ENCODE measurements around the gene THRAP3.
"Not testable (repeated sequence)": the region's sequence is repeated elsewhere in the genome, so short reads cannot be mapped to it uniquely, and the experiment has no call there.

The THRAP3 gene, protein sequence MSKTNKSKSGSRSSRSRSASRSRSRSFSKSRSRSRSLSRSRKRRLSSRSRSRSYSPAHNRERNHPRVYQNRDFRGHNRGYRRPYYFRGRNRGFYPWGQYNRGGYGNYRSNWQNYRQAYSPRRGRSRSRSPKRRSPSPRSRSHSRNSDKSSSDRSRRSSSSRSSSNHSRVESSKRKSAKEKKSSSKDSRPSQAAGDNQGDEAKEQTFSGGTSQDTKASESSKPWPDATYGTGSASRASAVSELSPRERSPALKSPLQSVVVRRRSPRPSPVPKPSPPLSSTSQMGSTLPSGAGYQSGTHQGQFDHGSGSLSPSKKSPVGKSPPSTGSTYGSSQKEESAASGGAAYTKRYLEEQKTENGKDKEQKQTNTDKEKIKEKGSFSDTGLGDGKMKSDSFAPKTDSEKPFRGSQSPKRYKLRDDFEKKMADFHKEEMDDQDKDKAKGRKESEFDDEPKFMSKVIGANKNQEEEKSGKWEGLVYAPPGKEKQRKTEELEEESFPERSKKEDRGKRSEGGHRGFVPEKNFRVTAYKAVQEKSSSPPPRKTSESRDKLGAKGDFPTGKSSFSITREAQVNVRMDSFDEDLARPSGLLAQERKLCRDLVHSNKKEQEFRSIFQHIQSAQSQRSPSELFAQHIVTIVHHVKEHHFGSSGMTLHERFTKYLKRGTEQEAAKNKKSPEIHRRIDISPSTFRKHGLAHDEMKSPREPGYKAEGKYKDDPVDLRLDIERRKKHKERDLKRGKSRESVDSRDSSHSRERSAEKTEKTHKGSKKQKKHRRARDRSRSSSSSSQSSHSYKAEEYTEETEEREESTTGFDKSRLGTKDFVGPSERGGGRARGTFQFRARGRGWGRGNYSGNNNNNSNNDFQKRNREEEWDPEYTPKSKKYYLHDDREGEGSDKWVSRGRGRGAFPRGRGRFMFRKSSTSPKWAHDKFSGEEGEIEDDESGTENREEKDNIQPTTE

DNA sequence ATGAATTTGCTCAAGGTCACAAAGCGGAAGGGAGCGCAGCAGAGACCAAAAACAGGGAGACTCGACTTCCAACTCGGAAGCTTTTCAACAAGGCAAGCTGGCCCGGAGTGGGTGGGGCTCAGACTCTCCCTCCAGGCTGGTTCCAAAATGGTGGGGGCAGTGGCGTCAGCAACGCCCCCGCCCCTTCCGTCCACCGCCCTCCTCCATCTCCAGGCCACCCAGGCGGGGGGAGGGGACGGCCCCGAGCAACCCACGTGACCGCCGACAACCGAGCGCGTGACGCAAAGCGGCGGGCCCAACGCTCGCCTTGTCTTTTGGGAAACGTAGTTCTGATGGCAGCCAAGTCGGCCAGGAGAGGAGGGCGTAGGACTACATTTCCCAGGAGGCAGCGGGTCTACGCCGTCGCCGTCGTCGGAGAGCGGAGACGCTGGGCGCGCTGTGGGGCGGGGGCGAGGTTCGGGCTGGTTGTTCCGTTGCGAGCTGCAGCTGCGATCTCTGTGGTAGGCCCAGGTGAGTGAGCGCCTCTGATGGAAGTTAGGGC is at the start of gene THRAP3:
THRAP3 (plus strand) TSS at position 448 of the 541 bp plus-strand sequence. CDS start 58,121 bp downstream, outside the sequence.
- peak; percentile 100 for DNase-seq (ENCODE audit: low spot score)

GRCh38 chr1:36174713-36175112 is 49.5 kb upstream of the THRAP3 start:
- DNase-seq (ENCODE audit: low spot score) = no peak

DNA sequence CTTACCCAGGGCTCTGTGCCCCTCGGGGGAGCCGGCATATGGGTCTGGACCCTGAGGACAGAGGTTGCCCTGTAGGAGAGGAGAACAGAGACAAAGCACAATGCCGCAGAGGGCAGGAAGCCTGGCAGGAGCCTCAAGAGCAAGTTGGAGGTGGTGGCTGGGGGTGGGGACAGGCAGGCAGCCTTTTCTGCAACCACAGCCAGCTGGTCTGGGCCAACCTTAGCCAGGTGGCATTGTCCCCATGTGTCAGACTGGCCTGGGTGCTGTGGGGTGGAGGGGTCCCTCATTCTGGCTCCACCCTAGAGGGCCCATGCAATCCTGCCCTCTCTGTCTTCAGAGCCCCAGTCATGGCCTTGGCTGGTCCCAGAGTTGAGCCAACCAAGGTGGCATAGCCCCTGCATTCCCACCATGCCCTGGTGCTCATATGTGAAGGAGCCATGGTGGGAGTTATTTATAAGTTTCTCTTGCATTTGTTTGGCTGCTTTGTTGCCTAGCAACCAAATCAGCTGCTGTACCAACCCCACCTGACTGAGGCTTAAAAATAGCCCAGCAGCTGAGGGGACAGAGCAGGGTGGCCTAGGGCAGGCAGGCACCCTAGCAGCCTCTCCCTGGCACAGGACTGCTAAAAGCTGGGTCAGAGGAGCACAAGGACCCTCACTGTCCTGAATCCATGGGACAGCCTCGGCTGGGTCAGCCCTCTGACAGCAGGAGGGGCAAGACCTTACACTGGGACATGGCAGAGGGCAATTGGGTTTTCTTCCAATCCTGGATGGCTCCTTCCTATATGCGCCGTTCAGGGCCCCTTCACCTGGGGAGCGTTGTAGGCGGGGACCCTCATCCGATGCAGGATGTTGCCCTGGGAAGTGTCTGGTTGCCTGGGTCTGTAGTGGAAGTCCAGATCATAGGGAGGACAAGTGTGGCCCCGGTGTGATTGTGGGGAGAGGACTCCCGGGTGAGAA is 48.8 kb upstream of the THRAP3 start:
- peak; percentile 56 for DNase-seq (ENCODE audit: low spot score)

DNA sequence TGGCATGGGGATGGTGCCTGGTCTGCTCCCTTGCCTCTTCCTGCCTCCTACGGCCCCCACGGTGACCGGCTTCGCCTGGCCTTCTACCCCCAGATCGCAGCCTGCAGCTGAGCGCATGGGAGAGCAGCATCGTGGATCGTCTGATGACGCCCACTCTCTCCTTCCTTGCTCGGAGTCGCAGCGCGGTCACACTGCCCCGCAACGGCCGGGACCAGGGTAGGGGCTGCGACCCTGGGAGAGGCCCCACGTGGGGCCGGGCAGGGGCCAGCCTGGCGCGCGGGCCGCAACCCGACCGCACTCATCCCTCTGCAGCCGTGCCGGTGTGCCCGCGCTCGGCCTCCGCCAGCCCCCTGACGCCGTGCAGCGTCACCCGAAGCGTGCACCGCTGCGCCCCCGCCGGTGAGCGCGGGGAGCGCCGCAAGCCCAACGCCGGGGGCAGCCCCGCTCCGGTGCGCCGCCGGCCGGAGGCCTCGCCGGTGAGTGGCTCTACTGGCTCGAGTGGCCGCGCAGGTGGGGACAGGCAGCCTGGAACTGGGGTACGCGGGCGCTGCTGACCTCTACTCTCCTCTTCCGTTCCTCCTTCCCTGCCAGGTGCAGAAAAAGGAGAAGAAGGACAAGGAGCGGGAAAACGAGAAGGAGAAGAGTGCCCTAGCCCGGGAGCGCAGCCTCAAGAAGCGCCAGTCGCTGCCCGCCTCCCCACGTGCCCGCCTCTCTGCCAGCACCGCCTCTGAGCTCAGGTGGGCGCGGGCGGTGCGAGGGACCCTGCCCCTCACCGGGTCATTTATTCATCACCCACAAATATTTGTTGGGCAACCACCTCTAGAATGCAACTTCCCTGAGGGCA is 47.9 kb upstream of the THRAP3 start:
- DNase-seq (ENCODE audit: low spot score) = no peak

DNA sequence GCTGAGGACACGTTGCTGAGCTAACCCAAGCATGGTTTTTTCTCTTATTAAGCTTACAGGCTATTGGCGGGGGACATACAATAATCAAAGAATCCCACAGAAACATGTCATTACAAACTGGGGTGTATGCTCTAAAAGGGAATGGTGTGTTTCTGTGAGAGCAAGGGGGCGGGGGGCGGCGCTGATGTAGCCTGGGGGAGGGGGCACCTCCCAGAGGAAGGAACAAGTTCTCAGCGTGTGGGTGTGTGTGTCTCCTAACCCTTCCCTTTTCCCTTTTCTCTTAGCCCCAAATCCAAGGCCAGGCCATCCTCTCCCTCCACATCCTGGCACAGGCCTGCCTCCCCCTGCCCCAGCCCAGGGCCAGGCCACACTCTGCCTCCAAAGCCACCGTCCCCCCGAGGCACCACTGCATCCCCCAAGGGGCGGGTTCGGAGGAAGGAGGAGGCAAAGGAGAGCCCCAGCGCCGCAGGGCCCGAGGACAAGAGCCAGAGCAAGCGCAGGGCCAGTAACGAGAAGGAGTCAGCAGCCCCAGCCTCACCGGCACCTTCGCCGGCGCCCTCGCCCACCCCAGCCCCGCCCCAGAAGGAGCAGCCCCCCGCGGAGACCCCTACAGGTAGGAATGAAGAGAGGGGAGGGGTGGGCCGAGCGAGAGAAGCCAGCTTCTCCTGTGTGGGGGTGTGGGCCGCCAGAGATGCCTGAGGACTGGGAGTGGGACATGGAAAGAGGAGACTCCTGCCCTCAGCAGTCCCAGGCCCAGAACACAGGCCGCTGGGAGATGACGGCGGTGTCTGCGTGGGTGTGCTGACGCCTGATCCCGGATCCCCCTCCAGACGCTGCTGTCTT is 46.4 kb upstream of the THRAP3 start:
- DNase-seq (ENCODE audit: low spot score) = no peak

DNA sequence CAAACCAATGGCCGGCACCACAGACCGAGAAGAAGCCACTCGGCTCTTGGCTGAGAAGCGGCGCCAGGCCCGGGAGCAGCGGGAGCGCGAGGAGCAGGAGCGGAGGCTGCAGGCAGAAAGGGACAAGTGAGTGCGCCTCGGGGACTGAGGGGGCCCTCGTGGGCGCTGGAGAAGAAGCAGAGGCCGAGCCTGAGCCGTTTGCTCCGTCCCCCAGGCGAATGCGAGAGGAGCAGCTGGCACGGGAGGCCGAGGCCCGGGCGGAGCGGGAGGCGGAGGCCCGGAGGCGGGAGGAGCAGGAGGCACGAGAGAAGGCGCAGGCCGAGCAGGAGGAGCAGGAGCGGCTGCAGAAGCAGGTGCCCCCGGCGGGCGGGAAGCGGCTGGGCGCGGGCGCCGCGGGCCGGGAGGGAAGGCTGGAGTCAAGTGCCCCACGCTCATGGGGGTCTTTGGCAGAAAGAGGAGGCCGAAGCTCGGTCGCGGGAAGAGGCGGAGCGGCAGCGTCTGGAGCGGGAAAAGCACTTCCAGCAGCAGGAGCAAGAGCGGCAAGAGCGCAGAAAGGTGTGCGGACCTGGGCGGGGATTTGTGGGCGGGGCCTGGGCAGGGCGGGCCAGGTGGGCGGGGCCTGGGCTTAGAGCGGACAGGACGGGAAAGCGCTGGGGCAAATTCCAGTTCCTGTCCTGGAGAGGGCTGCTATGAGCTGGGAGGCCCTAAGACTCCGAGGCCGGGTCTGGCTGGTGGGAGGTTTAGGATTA is 45.6 kb upstream of the THRAP3 start:
- no peak for DNase-seq (ENCODE audit: low spot score)

- DNase-seq (ENCODE audit: low spot score) = no peak
Observed at GRCh38 chr1:36179220-36179600, 45.0 kb upstream of the THRAP3 start.

DNA sequence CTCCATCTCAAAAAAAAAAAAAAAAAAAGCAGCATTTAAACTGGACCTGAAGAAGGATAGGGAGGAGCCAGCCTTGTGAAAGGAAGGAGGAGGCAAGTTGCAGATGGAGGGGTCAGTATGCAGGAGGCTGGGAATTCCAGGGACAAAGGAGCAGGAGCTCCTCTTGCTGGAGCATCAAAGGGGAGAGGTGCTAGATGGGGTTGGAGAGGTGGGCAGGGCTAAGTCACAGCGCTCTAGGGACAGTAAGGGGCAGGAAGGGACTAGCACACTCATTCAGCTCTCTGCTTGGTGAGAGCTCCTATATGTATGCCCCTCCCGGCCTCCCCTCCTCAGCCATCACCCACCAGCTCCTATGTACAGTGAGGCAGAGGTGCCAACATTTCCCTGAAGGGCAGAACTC is 41.5 kb upstream of the THRAP3 start:
- no peak for DNase-seq (ENCODE audit: low spot score)

GRCh38 chr1:36183309-36183856 is 40.9 kb upstream of the THRAP3 start:
- no peak for DNase-seq (ENCODE audit: low spot score)

DNA sequence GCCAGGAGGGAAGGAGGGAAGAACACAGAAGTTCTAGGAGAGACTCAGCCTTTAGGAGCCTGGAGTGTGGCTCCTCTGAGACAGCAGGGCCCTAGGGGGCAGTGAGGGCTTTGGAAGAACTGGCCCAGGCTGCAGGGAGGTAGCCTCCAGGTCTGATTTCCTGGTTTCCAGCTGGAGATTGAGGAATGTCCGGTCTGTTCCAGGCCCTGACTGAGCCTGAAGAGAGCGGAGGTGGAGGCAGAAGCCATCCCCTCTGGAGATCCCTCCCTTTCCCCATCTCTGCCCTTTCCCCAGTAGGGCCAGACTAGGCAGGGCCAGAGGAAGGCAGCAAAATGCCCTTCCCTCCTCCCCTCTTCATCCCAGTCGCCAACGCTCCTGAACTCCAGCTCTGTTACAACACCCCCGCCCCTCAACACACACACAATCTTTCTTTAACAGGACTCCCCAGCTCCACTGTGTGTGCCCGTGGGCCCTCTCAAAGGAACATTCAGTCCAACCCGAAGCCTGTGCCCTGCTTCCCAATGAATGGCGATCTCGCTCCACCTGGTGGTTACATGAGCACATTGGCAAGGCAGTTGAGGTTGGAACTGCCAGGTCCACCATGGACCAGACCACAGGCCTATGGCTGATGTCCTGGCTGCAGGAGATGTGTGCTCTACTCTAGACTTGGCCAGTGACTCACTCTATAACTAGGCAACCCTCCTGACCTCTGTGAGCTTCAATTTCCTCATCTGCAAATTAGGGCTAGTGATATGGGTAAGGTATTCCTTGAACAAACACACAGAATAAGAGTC is 36.2 kb upstream of the THRAP3 start:
- DNase-seq (ENCODE audit: low spot score) = peak; percentile 92

DNA sequence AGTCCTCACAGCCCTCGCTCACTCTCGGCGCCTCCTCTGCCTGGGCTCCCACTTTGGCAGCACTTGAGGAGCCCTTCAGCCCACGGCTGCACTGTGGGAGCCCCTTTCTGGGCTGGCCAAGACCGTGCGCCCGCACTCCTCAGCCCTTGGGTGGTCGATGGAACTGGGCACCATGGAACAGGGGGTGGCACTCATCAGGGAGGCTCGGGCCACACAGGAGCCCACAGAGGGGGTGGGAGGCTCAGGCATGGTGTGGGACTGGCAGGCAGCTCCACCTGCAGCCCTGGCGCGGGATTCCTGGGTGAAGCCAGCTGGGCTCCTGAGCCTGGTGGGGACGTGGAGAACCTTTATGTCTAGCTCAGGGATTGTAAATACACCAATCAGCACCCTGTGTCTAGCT is 27.4 kb upstream of the THRAP3 start:
- not testable (repeated sequence) for DNase-seq (ENCODE audit: low spot score)

DNA sequence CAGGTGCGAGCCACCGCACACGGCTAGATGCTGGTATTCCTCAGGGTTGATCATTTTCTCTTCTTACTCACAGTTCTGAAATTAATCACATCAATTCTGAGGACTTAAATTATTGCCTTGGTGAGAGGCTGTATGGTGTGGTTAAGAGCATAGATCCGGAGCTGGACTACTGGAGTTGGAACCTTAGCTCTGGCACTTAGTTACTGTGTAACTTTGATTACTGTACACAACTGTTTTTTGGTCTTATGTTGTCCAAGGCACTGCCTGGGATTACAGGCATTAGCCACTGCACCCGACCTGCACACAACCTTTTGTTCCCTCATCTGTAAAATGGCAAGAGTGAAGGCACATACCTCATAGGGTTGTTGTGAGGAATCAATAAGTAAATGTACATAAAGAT is 25.6 kb upstream of the THRAP3 start:
- DNase-seq (ENCODE audit: low spot score) = no peak

DNA sequence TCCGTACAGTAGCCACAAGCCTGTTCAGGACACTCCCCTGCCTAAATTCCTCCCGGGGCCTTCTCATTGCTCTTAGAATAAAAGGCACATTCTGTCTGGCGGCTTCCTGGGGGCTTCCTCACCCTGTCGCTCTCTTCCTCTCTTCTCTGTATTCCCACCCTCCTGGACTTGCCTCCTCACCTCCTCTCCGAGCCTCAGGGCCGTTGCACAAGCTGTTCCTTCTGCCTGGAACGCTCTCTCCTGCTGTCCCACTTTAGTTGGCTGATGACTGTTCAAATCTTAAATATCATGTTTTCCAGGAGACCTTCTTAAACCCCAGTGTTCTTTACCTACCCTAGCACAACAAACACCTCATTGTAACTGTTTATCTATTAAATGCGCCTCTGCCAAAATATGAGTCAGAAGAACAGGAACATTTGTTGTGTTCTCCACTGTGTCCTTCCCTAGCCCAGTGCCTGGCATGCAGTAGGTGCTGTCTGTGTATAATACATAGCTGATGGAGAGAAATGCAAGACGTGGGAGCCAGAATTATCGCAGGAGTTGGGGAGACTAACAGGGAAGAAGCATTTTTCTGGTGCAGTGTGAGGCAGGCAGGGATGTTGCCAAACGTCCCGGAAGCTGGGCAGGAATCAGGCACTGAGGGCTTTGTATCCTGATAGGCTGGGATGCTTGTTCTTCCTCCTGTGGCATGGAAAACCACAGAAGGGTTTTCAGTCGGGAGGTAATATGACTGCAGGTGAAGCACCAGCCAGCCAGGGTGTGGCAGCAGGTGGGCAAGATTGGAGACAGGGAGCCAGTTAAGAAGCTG is 24.1 kb upstream of the THRAP3 start:
- peak; percentile 53 for DNase-seq (ENCODE audit: low spot score)

- no peak for DNase-seq (ENCODE audit: low spot score)
Observed at GRCh38 chr1:36203027-36203553, 21.2 kb upstream of the THRAP3 start.

DNA sequence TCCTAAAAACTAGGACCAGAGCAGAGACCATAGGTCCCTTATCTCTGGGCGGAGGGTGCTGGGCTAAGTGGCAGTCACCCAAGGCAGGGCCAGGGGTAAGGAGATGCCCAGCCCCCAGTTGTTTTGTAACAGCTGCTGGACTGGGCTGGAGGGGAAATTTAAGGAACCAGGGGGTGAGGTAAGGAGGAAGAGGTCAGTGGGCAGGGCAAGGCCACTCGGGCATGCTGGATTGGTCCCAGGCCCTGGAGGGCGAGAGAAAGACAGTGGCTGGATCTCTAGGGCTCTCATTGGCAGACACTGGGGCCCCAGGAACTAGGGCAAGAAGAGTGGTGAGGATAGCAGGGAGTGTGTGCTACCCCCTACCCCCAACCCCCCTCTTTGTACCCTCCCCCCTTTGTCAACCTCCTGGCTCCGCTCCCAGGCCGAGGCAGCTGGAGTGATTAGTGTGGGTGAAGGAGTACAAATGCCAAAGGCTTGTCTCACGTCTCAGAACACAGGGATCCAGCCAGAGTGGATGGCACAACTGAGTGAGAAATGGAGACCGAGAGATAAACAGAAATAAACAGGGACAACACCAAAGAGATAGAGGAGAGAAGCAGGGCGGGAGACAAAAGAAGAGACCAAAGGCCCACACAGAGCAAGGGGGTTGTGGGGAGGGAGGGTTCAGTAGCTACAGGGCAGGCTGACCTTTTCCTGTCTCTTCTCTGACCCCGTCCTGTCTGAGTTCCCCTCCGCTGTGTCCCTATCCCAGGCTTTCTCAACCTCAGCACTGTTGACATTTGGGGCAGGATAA is 20.5 kb upstream of the THRAP3 start:
- DNase-seq (ENCODE audit: low spot score) = peak; percentile 67
